ENCODE data around the gene LNX1.
"Not testable (repeated sequence)": the region's sequence is repeated elsewhere in the genome, so short reads cannot be mapped to it uniquely, and the experiment has no call there.

Gene LNX1

GRCh38 chr4:53455766-53456165, 135.5 kb downstream of the LNX1 start:
- DNase-seq, result no peak

- DNase-seq, result no peak
Observed at GRCh38 chr4:53453385-53453784, 137.9 kb downstream of the LNX1 start.

GRCh38 chr4:53450773-53451172, 140.5 kb downstream of the LNX1 start:
- DNase-seq, result no peak

GRCh38 chr4:53444954-53445353, 146.3 kb downstream of the LNX1 start:
- no peak for DNase-seq

GRCh38 chr4:53441564-53441963, 149.7 kb downstream of the LNX1 start:
- DNase-seq, result no peak

- DNase-seq, result no peak
Observed at GRCh38 chr4:53436251-53436650, 155.0 kb downstream of the LNX1 start.

- no peak for DNase-seq
Observed at GRCh38 chr4:53432528-53433424, 158.5 kb downstream of the LNX1 start.

- no peak for DNase-seq
Observed at GRCh38 chr4:53431052-53431451, 160.2 kb downstream of the LNX1 start.

- no peak for DNase-seq
Observed at GRCh38 chr4:53427366-53427765, 163.9 kb downstream of the LNX1 start.

- no peak for DNase-seq
Observed at GRCh38 chr4:53424280-53424679, 167.0 kb downstream of the LNX1 start.

- DNase-seq, result no peak
Observed at GRCh38 chr4:53422367-53422766, 168.9 kb downstream of the LNX1 start.

- no peak for DNase-seq
Observed at GRCh38 chr4:53421791-53422190, 169.5 kb downstream of the LNX1 start.

GRCh38 chr4:53419208-53419607, 172.1 kb downstream of the LNX1 start:
- no peak for DNase-seq

- DNase-seq, result not testable (repeated sequence)
Observed at GRCh38 chr4:53409479-53409878, 181.8 kb downstream of the LNX1 start.
